ENCODE measurements around the gene GABARAP. TPM values are rescaled to one million over a fixed set of nuclear protein-coding genes. Genes with fewer than 3 reads are reported as not detected.

Gene GABARAP
- total RNA-seq, 6 experiments from 2014 or later, result 399 to 470 (median 426) TPM

- DNase-seq, result no peak
- peaks cover 9% of the 10 kb centered on the region for H3K27me3 Mint-ChIP-seq (ENCODE audit: insufficient read depth)
- peak overlapping the region; percentile 6; the same call in 1 of the 2 replicates for H3K4me3 Mint-ChIP-seq
- H3K36me3 Mint-ChIP-seq (ENCODE audit: low read depth), result peaks cover 7% of the 10 kb centered on the region
- peaks cover 59% of the 10 kb centered on the region for H3K4me1 Mint-ChIP-seq (ENCODE audit: low read depth)
- H3K27ac Mint-ChIP-seq, result peak overlapping the region; percentile 27
- TF ChIP-seq, protein P1, sequence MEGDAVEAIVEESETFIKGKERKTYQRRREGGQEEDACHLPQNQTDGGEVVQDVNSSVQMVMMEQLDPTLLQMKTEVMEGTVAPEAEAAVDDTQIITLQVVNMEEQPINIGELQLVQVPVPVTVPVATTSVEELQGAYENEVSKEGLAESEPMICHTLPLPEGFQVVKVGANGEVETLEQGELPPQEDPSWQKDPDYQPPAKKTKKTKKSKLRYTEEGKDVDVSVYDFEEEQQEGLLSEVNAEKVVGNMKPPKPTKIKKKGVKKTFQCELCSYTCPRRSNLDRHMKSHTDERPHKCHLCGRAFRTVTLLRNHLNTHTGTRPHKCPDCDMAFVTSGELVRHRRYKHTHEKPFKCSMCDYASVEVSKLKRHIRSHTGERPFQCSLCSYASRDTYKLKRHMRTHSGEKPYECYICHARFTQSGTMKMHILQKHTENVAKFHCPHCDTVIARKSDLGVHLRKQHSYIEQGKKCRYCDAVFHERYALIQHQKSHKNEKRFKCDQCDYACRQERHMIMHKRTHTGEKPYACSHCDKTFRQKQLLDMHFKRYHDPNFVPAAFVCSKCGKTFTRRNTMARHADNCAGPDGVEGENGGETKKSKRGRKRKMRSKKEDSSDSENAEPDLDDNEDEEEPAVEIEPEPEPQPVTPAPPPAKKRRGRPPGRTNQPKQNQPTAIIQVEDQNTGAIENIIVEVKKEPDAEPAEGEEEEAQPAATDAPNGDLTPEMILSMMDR (IDR thresholded peaks at IDR 0.05), result no peak
- H3K9me3 Mint-ChIP-seq, result no peaks in the 10 kb centered on the region
These were observed 30.6 kb downstream of the GABARAP start for GRCh38 chr17:7211491-7212273.

DNA sequence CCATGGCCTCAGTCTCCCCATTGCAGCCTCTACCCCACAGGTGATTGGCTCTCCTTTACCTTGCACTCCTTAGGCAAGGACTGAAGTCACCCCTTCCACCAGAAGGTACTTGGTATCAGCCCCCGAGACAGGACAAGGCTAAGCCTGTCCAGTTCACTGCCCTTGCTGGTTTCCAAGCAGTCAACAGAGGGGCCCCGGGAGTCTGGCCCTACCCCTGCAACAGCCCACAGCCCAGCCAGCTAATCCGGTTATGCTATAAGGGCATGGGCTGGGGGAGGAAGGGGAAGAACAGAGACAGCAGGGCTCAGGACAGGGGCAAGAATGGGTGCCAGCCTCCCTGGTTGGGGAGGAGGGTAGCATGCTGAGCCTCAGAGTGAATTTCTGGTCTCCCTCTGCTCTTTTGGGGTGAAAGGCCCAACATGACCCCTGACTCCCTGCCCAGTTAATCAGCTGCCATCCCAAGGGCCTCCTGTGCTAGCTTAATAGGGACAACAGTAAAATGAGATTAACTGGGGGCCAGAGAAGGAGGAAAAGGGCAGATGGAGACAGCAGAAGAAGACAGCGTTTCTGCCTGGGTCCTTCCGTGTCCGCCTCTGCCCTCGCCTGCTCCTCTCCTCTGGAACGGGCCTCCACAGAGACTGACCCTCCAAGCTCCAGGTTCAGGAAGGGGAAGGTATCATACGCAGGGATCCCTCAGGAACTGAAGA, 33.3 kb downstream of the GABARAP start:
- Mint-ChIP-seq H3K9me3 (no peaks in the 10 kb centered on the region), H3K27ac (no peak overlapping the region), H3K4me3 (no peak overlapping the region), H3K27me3 (ENCODE audit: insufficient read depth) (peaks cover 2% of the 10 kb centered on the region), H3K36me3 (ENCODE audit: low read depth) (peaks cover 9% of the 10 kb centered on the region), H3K4me1 (ENCODE audit: low read depth) (peaks cover 48% of the 10 kb centered on the region)
- no peak for DNase-seq
- TF ChIP-seq, protein P1 (IDR thresholded peaks at IDR 0.05), result no peak

GRCh38 chr17:7208027-7208571, 34.1 kb downstream of the GABARAP start:
- peaks cover 2% of the 10 kb centered on the region; the same call in 1 of the 2 replicates for H3K27me3 Mint-ChIP-seq (ENCODE audit: insufficient read depth)
- no peak overlapping the region for H3K27ac Mint-ChIP-seq
- DNase-seq, result no peak
- H3K9me3 Mint-ChIP-seq, result no peaks in the 10 kb centered on the region
- H3K4me1 Mint-ChIP-seq (ENCODE audit: low read depth), result peaks cover 40% of the 10 kb centered on the region
- H3K4me3 Mint-ChIP-seq, result no peak overlapping the region
- TF ChIP-seq, protein P1 (IDR thresholded peaks at IDR 0.05), result no peak
- H3K36me3 Mint-ChIP-seq (ENCODE audit: low read depth), result peaks cover 7% of the 10 kb centered on the region; the same call in 1 of the 2 replicates

- Mint-ChIP-seq H3K9me3 (no peaks in the 10 kb centered on the region), H3K36me3 (ENCODE audit: low read depth) (peaks cover 13% of the 10 kb centered on the region; the same call in 1 of the 2 replicates), H3K27me3 (ENCODE audit: insufficient read depth) (peaks cover 2% of the 10 kb centered on the region; the same call in 1 of the 2 replicates), H3K4me1 (ENCODE audit: low read depth) (peaks cover 38% of the 10 kb centered on the region), H3K4me3 (no peak overlapping the region), H3K27ac (peak overlapping the region; percentile 9; the same call in 1 of the 2 replicates)
- no peak for DNase-seq
- TF ChIP-seq, protein P1 (IDR thresholded peaks at IDR 0.05), result no peak
These were observed 34.9 kb downstream of the GABARAP start for GRCh38 chr17:7207120-7208001.

DNA sequence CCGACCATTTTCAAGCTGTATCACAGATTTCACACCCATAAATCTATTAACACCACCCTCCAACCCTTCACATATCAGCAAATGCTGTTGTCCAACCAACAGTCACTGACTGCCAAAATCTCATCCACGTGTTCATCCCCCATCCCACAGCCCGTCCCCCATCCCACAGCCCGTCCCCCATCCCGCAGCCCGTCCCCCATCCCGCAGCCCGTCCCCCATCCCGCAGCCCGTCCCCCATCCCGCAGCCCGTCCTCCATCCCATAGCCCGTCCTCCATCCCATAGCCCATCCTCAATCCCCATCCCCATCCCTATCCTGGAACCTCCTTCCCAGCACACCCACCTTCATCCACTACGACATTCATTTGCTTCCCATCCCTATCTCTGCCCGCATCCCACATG, 36.7 kb downstream of the GABARAP start:
- H3K9me3 Mint-ChIP-seq, result no peaks in the 10 kb centered on the region
- H3K27ac Mint-ChIP-seq, result peak overlapping the region; percentile 87
- H3K36me3 Mint-ChIP-seq (ENCODE audit: low read depth), result peaks cover 17% of the 10 kb centered on the region; the same call in 1 of the 2 replicates
- DNase-seq, result no peak
- H3K4me1 Mint-ChIP-seq (ENCODE audit: low read depth), result peaks cover 30% of the 10 kb centered on the region
- TF ChIP-seq, protein P1 (IDR thresholded peaks at IDR 0.05), result no peak
- H3K27me3 Mint-ChIP-seq (ENCODE audit: insufficient read depth), result peaks cover 3% of the 10 kb centered on the region; the same call in 1 of the 2 replicates
- H3K4me3 Mint-ChIP-seq, result peak overlapping the region; percentile 76
